Measurements from ENCODE around the gene MYO10. TPM values are rescaled to one million over a fixed set of nuclear protein-coding genes. Genes with fewer than 3 reads are reported as not detected.

MYO10 gene
- total RNA-seq, 2 experiments from 2014 or later: 0.03 to 1.7 TPM

GRCh38 chr5:16912080-16912479 is 24.0 kb downstream of the MYO10 start:
- intact Hi-C loops (cut with micrococcal nuclease; ENCODE audit: unreplicated experiment): no loop called here
- no peaks in the 10 kb centered on the region for H3K9me3 ChIP-seq (ENCODE audit: low read length)
- POLR2A ChIA-PET: no interaction called here
- no peak overlapping the region for H3K4me3 ChIP-seq (ENCODE audit: low read depth, low read length, poor library complexity, severe bottlenecking)
- no peaks in the 10 kb centered on the region for H4K20me1 ChIP-seq (ENCODE audit: insufficient read depth, low read length)
- H3K36me3 ChIP-seq (ENCODE audit: insufficient read depth, low read length): no peaks in the 10 kb centered on the region
- H2AFZ ChIP-seq (ENCODE audit: low read length): no peak overlapping the region
- no peak overlapping the region for H3K27ac ChIP-seq (ENCODE audit: low read depth, low read length, poor library complexity, severe bottlenecking)
- H3K4me1 ChIP-seq (ENCODE audit: insufficient read depth, low read length, poor library complexity, severe bottlenecking): no peaks in the 10 kb centered on the region
- DNase-seq (ENCODE audit: low spot score): no peak
- BruUV-seq (replicated peaks): no TSS peak
- H3K9me2 ChIP-seq (ENCODE audit: insufficient read depth, low read length): no peaks in the 10 kb centered on the region
- TF ChIP-seq EZH2phosphoT487 (IDR thresholded peaks at IDR 0.05; ENCODE audit: borderline replicate concordance, low read depth, low read length) (no peak), CTCF (conservative IDR thresholded peaks at IDR 0.05; ENCODE audit: low read length) (no peak)
- H3K79me2 ChIP-seq (ENCODE audit: insufficient read depth, low read depth, low read length): no peaks in the 10 kb centered on the region
- no peak overlapping the region for H3K4me2 ChIP-seq (ENCODE audit: low read length)
- CTCF ChIA-PET (ENCODE audit: unreplicated experiment): no interaction called here

DNA sequence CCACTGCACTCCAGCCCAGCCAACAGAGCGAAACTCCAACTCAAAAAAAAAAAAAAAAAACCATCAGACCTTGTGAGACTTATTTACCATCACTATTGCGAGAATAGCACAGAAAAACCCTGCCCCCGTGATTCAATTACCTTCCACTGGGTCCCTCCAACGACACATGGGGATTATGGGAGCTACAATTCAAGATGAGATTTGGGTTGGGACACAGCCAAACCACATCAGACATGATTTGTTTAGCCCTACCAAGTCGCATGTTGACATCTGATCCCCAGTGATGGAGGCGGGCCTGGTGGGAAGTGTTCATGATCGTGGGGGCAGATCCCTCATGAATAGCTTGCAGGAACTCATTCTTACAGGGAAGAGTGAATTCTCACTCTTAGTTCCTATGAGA is 26.6 kb downstream of the MYO10 start:
- no peaks in the 10 kb centered on the region for H4K20me1 ChIP-seq (ENCODE audit: insufficient read depth, low read length)
- intact Hi-C loops (cut with micrococcal nuclease; ENCODE audit: unreplicated experiment): no loop called here
- no peaks in the 10 kb centered on the region for H3K9me2 ChIP-seq (ENCODE audit: insufficient read depth, low read length)
- POLR2A ChIA-PET: no interaction called here
- no peaks in the 10 kb centered on the region for H3K9me3 ChIP-seq (ENCODE audit: low read length)
- CTCF ChIA-PET (ENCODE audit: unreplicated experiment): no interaction called here
- H3K4me1 ChIP-seq (ENCODE audit: insufficient read depth, low read length, poor library complexity, severe bottlenecking): no peaks in the 10 kb centered on the region
- no peaks in the 10 kb centered on the region for H3K36me3 ChIP-seq (ENCODE audit: insufficient read depth, low read length)
- TF ChIP-seq EZH2phosphoT487 (IDR thresholded peaks at IDR 0.05; ENCODE audit: borderline replicate concordance, low read depth, low read length): no peak
- TF ChIP-seq CTCF (conservative IDR thresholded peaks at IDR 0.05; ENCODE audit: low read length): no peak
- no peak overlapping the region for H3K4me3 ChIP-seq (ENCODE audit: low read depth, low read length, poor library complexity, severe bottlenecking)
- no peak for DNase-seq (ENCODE audit: low spot score)
- H3K4me2 ChIP-seq (ENCODE audit: low read length): no peak overlapping the region
- no peak overlapping the region for H3K27ac ChIP-seq (ENCODE audit: low read depth, low read length, poor library complexity, severe bottlenecking)
- no peak overlapping the region for H2AFZ ChIP-seq (ENCODE audit: low read length)
- no TSS peak for BruUV-seq (replicated peaks)
- no peaks in the 10 kb centered on the region for H3K79me2 ChIP-seq (ENCODE audit: insufficient read depth, low read depth, low read length)

DNA sequence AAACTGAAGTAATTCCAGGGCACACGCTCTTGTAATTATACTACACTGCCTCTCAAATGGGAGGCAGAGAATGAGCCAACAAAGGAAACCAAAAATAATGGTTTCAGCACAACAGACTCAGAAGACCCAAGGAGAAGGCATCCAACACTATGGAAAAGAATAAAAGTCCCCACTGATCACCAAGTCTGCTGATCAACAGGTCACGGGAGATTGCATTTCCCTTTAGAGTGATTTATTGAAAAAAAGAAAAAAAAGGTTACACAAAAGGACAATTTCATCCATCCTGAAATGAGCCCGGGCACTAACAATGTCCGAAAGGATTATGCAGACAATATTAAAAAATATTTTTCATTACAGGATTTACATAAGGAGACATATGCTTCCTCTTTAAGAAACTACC is 28.8 kb downstream of the MYO10 start:
- no peak overlapping the region for H3K4me2 ChIP-seq (ENCODE audit: low read length)
- no peaks in the 10 kb centered on the region for H3K79me2 ChIP-seq (ENCODE audit: insufficient read depth, low read depth, low read length)
- intact Hi-C loops (cut with micrococcal nuclease; ENCODE audit: unreplicated experiment): no loop called here
- H3K36me3 ChIP-seq (ENCODE audit: insufficient read depth, low read length): no peaks in the 10 kb centered on the region
- no peaks in the 10 kb centered on the region for H3K9me2 ChIP-seq (ENCODE audit: insufficient read depth, low read length)
- H3K27ac ChIP-seq (ENCODE audit: low read depth, low read length, poor library complexity, severe bottlenecking): no peak overlapping the region
- H3K9me3 ChIP-seq (ENCODE audit: low read length): no peaks in the 10 kb centered on the region
- no peak for DNase-seq (ENCODE audit: low spot score)
- CTCF ChIA-PET (ENCODE audit: unreplicated experiment): no interaction called here
- H3K4me1 ChIP-seq (ENCODE audit: insufficient read depth, low read length, poor library complexity, severe bottlenecking): no peaks in the 10 kb centered on the region
- H4K20me1 ChIP-seq (ENCODE audit: insufficient read depth, low read length): no peaks in the 10 kb centered on the region
- no TSS peak for BruUV-seq (replicated peaks)
- no peak overlapping the region for H2AFZ ChIP-seq (ENCODE audit: low read length)
- H3K4me3 ChIP-seq (ENCODE audit: low read depth, low read length, poor library complexity, severe bottlenecking): no peak overlapping the region
- POLR2A ChIA-PET: interaction anchor here (0.6 kb wide), 1 partner anchor 100 kb away, joined by 5 read pairs; no protein-coding TSS in a partner anchor
- TF ChIP-seq CTCF (conservative IDR thresholded peaks at IDR 0.05; ENCODE audit: low read length) (no peak), EZH2phosphoT487 (IDR thresholded peaks at IDR 0.05; ENCODE audit: borderline replicate concordance, low read depth, low read length) (no peak)

All from OCI-LY7 (cell line).